Ovary (tissue), 3 donors: ENCODE results near the gene NR3C2.

ENCODE experiments used
- CTCF ChIP-seq, 3 donors: fragments of 450-650 bp in 2 of 3; fragments of 200-600 bp in 1 of 3; IDR thresholded peaks; one replicate each; pipeline versions ENCODE4 v1.5.1 to v1.8.0; 2016 to 2022; ENCODE audit warnings: antibody characterized with exemption in 3 of 3, mild to moderate bottlenecking in 1 of 3
- POLR2A ChIP-seq: fragments of 450-650 bp; IDR thresholded peaks from one replicate; pipeline ENCODE4 v1.6.1; 2017; ENCODE audit warnings: antibody characterized with exemption, mild to moderate bottlenecking, moderate library complexity
- donor health status: DM: no; HTN: no; CAD: no.

- TF ChIP-seq POLR2A (no peak), CTCF (IDR thresholded peaks at IDR 0.05) (no peak)
These were observed 362.3 kb downstream of the NR3C2 start for GRCh38 chr4:148079961-148080360.
